Epidermal melanocyte (primary cell): ENCODE measurements around the gene OPCML.

ENCODE experiments used
- DNase-seq: peaks from one replicate; pipeline ENCODE4 v3.0.0; 2011; ENCODE audit warnings: low spot score; ENCODE audit not compliant: insufficient read length

The OPCML gene

DNA sequence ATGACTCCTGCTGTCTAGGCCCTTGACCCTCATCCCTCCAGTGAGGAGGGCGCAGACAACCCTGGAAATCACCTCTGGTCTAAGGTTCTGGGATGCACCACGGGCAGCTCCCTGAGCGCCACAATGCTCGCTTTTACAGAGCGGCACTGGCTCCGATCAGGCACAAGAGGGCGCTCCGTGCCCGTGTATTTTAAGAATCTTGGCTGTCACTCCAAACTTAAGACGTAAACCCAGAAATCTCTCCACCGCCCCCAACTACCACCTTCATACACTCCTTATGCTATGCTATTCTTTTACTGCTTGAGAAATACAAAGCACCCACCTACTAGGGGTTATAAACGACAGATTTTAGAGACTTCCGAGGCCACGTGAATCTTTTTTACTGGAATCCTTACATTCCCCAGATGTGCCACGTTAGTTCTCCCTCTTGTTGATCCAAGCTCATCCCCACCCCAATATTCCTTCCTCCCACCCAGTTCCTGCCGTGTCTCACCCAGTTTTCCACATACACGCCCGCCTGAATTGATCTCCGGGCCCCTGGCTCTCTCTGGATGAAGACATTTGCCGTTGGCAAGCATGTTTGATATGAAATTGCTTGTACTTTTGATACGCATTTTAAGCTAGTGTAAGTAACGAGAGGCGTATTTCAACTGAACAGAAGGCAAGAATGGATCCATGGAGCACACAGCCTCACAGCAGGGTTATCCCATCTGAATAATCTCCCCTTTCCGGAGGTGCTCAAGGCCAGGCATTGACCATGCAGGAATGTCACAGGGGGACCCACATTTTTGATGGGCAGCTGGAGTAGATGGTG is 453.5 kb downstream of the OPCML start:
- no peak for DNase-seq

DNA sequence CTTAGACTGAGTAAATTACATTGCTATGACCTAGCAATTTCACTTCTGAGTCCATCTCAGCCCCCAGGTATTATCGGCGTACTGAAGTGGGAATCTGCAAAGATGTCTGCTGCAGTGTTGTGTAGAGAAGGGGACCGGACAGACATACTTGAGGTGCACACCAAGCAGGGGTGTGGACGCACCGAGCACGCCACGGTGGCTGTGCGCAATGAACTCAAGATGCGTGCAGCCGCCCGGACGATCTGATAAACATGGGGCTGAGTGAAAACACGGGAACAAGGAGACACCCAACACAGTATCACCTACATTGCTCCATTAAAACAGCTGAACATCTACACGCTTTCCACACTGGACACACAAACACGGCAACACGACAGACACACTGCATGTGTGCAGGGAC is 454.3 kb downstream of the OPCML start:
- no peak for DNase-seq

GRCh38 chr11:133075351-133075750 is 456.9 kb downstream of the OPCML start:
- DNase-seq: no peak

- DNase-seq: no peak
Observed at GRCh38 chr11:133072858-133073582, 459.3 kb downstream of the OPCML start.

DNA sequence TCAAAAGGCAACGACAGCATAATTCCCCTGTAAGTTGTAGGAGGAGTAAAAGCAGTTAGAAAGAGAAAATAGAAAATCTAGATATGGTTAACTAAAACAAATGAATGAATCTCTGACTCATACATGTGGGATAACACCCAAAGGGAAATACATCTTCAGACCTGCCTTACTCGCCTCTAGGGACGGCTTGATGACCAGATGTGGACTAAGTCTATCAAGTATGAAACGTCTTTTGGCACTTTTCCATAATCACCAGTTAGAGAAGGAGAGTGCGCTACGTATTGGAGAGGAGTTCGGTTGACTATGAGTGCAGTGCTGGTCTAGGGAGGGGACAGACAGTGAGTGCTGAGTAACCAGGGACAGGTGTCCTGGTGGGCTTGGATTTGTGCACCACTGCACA is 459.9 kb downstream of the OPCML start:
- DNase-seq: no peak

DNA sequence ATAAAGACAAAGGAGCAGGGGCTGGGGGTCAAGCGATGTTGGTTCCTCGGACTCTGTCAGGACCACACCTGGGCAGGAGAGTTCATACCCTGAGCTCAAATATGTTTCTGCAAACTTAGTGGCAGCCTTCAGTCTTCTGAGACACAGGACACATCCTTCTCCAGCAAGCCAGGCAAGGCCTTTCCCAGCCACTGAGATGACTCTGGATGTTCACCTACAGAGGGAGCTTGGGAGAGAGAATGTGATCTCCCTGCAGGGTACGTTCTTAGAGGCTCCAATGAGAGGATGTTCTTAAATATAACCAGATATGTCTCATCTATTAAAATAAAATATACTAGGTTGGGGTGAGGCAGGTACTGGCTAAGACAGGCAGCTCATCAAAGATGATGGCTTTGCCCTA is 461.5 kb downstream of the OPCML start:
- DNase-seq: no peak

DNA sequence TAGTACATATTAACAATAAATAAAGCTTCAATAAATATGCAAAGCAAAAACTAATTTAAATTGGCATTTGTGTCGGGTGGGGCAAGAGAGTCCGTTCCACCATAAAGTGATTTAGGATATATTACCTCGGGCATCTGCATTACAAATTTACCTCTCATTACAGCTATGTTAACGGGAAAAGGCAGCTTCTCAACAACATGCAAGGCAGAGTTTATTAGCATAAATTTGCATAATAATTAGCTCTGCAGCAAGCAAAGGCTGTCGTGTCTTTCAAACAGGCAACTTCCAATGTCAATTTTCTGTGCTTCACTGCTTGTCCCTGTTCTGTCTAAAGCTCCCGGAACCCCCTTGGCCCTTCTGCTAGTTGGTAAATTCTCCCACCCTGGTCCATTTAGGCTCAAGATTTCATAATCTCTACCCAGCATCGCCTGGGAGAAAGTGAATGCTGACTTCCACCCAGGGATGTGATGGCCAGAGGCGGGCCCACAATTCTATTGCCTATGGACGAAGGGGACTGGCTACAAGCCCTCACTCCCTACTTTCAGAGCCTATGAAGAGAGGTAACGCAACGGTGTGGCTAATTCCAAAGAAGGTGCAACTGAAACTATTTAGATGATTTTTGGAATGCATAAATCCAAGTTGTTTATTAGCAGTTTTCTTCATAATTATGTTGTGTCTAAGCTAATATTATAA is 462.1 kb downstream of the OPCML start:
- no peak for DNase-seq

- DNase-seq: no peak
Observed at GRCh38 chr11:133065847-133066485, 466.3 kb downstream of the OPCML start.

DNA sequence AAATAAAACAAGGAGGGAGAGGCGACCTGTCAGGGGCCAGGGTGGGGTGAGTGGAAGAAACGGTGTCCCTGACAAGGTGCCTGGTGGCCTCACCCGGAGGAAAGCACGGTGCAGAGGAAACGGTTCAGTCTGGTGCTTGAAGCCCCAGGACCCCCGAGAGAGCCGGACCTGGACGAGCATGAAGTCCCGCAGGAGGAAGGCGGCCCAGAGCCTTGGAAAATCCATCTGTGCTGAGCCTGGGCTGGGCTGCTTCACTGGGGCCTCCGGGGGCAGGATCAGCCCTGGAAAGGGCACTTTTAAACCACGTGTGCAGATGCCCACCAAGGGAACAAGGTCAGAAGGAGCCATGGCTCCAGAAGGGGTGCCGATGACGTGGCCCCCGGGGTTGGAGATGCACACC is 467.3 kb downstream of the OPCML start:
- no peak for DNase-seq

DNA sequence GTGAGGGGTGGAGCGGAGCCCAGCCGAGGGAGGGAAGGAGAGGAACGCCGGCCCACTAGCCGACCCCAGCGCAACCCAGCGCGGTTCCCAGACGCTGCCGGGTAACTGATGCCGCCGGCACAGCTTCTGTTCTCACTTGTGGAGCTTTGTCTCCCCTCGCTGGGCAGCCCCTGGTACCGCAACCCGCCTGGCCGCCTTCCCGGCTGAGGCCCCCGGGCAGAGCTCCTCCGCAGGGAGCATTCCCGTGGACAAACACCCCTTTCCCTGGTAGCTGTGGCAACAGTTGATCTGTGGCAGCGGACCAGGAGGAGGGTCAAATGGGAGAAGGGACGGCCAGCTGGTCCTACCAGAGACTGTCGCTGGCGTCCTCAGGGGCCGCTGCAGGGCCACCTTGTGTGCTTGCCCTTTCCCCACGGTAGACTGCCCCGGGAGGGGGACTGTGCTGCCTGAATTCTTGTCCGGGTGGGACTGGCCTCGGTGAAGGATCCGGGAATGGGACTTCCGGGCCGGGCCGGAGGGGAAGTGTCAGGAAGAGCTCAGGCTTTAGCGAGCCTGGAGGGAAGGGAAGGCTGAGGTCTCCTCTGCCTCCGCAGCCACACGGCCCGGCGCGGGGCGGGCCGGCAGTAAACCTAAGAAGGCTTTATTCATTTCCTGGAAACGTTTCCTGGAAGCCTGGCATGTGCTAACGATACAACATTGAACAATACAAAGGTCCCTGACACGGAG is 468.0 kb downstream of the OPCML start:
- peak; percentile 28 for DNase-seq

- DNase-seq: no peak
Observed at GRCh38 chr11:133058501-133058900, 473.8 kb downstream of the OPCML start.

DNA sequence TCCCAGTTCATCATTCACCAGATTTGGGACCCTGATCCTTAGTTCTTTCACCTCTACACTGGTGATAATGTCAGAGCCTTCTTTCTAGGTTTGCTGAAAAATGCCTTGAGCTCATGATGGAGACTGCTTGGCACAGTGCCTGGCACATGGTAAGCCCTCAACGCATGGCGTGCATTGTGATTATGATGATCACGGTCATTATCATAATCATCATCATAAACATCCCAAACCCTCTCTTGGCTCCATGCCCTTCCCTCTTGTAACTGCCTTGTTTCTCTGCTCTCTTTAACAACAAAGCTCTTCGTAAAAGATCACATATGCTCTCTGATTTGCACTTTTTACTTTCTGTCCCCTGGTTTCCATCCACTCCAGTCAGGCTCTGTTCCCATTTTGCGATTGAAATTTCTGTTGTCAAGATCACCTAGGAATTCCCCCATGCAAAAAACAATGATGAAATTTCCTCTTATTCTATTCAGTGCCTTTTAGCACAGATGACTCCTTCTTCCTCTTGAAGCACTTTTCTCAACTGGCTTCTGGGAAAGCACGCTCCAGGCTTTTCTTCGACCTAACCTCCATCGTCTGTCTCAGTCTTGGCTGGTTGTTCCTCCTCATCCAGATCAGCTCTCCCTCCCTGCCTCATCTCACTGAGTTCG is 479.1 kb downstream of the OPCML start:
- no peak for DNase-seq

- DNase-seq: no peak
Observed at GRCh38 chr11:133052537-133052936, 479.8 kb downstream of the OPCML start.

DNA sequence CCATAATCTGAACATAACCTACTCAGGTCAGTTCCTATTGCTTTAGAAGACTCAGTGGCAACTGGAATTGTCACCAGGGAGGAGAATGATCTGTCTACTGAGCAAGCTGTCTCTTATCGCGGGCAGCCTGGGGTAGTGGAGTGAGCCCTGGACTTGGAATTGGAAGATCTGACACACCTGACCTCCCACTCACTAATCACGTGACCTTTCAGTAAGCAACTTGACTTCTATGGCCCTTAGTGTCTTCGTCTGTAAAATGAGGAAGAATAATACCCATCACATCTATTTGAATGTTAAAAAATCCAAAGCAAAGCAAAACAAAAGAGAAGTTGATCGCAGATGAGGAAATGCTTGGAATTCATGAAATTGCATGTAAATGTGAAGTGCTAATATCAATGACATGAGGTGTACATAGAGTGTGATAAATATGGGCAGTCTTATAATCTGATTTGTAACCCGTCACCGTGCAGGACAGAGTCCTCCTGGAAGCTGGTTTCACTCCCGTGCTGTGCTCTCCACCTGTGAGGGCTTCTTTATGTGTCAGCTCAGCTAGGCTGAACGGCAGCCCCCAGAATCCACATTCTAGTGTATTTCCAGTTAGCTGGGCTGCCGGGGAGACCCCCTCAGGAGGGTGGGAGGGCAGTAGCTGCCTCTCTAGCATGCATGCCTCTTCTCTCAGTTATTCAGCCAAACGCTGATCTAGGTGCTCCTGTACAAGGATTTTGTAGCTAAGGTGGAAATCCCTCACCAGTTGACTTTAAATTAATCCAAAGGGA is 482.9 kb downstream of the OPCML start:
- no peak for DNase-seq

GRCh38 chr11:133048270-133048669 is 484.0 kb downstream of the OPCML start:
- no peak for DNase-seq

DNA sequence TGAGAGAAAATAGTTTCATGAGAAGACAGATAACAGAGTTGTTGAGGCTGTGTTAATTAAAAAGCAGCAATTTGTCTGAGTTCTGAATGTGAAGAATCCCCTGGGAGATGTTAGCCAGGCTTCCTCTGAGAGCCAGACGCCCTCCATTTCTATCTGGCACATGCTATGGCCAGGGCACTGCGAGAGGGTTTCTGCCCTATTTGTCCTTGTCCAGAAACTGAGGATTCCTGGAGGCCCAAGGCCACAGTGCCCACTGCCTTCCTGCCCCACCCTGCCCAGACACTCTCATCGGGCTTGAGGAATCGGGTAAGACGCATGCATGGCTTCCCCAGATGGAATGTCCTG is 484.6 kb downstream of the OPCML start:
- no peak for DNase-seq

GRCh38 chr11:133047036-133047770 is 485.1 kb downstream of the OPCML start:
- DNase-seq: no peak

GRCh38 chr11:133046252-133046651 is 486.0 kb downstream of the OPCML start:
- DNase-seq: no peak
